Neural cell (in vitro differentiated cells): ENCODE measurements around the gene DIP2C. TPM values are rescaled to one million over a fixed set of nuclear protein-coding genes. Genes with fewer than 3 reads are reported as not detected.

Experiments used
- H2AFZ ChIP-seq: fragments of 200-600, 300-800 bp; sonication (generic), shearing (Covaris generic); 2 replicates; pipeline ENCODE4 v1.6.0; 2014; ENCODE audit warnings: low read depth, mild to moderate bottlenecking, antibody characterized with exemption, low read length, moderate library complexity
- H3F3A ChIP-seq: fragments of 200-600 bp; shearing (Covaris generic); 2 replicates; pipeline ENCODE4 v1.6.1; 2016; ENCODE audit warnings: mild to moderate bottlenecking, moderate library complexity, mixed read lengths, antibody characterized with exemption, low read length; ENCODE audit not compliant: insufficient read depth, poor library complexity, severe bottlenecking
- H3K27ac ChIP-seq: fragments of 200-600, 300-800 bp; sonication (generic), shearing (Covaris generic); 2 replicates; pipeline ENCODE4 v1.5.1; 2014; ENCODE audit warnings: mild to moderate bottlenecking, low read length, moderate library complexity
- H3K27me3 ChIP-seq: fragments of 300-800, 200-600 bp; sonication (generic), shearing (Covaris generic); 2 replicates; pipeline ENCODE4 v1.6.0; 2014; ENCODE audit warnings: mild to moderate bottlenecking, low read depth, low read length, moderate library complexity; ENCODE audit not compliant: insufficient read depth
- H3K36me3 ChIP-seq: fragments of 300-800, 200-600 bp; sonication (generic), shearing (Covaris generic); 2 replicates; pipeline ENCODE4 v1.5.1; 2014; ENCODE audit warnings: mild to moderate bottlenecking, antibody characterized with exemption, low read length, moderate library complexity; ENCODE audit not compliant: insufficient read depth
- H3K4me2 ChIP-seq: fragments of 300-800, 200-600 bp; sonication (generic), shearing (Covaris generic); 2 replicates; pipeline ENCODE4 v1.6.0; 2014; ENCODE audit warnings: mild to moderate bottlenecking, low read length
- H3K4me3 ChIP-seq: fragments of 300-800, 200-600 bp; sonication (generic), shearing (Covaris generic); 2 replicates; pipeline ENCODE4 v1.5.1; 2014; ENCODE audit warnings: mild to moderate bottlenecking, low read length, moderate library complexity
- H3K79me2 ChIP-seq: fragments of 200-600 bp; shearing (Covaris generic); replicated peaks from 2 replicates; pipeline ENCODE4 v1.6.0; 2014; ENCODE audit warnings: mild to moderate bottlenecking, low read length, moderate library complexity; ENCODE audit not compliant: insufficient read depth
- H3K9ac ChIP-seq: fragments of 300-800, 200-600 bp; sonication (generic), shearing (Covaris generic); 2 replicates; pipeline ENCODE4 v1.6.1; 2016; ENCODE audit warnings: mild to moderate bottlenecking, low read length, mixed read lengths
- H3K9me2 ChIP-seq: fragments of 200-600 bp; shearing (Covaris generic); 2 replicates; pipeline ENCODE4 v1.6.1; 2016; ENCODE audit warnings: mild to moderate bottlenecking, low read length, mixed read lengths; ENCODE audit not compliant: insufficient read depth
- H3K9me3 ChIP-seq: fragments of 200-600, 300-800 bp; sonication (generic), shearing (Covaris generic); 2 replicates; pipeline ENCODE4 v1.6.1; 2016; ENCODE audit warnings: mild to moderate bottlenecking, mixed run types, low read length, moderate library complexity, mixed read lengths
- H4K20me1 ChIP-seq: fragments of 200-600 bp; shearing (Covaris generic); 2 replicates; pipeline ENCODE4 v1.6.1; 2016; ENCODE audit warnings: mild to moderate bottlenecking, mixed run types; ENCODE audit not compliant: insufficient read depth
- EP300 ChIP-seq: fragments of 450-650 bp; conservative IDR thresholded peaks from 2 replicates; pipeline ENCODE4 v1.6.1; 2014; ENCODE audit warnings: antibody characterized with exemption, mild to moderate bottlenecking, moderate library complexity; ENCODE audit not compliant: poor library complexity, severe bottlenecking
- EZH2 ChIP-seq: fragments of 200-600, 300-800 bp; shearing (Covaris generic), sonication (generic); IDR thresholded peaks from 2 replicates; pipeline ENCODE4 v1.6.1; 2014; ENCODE audit warnings: antibody characterized with exemption, low read length, borderline replicate concordance, mild to moderate bottlenecking; ENCODE audit not compliant: insufficient read depth, poor library complexity, severe bottlenecking
- MXI1 ChIP-seq: fragments of 450-650 bp; conservative IDR thresholded peaks from 2 replicates; pipeline ENCODE4 v1.6.1; 2014; ENCODE audit warnings: antibody characterized with exemption, mild to moderate bottlenecking; ENCODE audit not compliant: poor library complexity, severe bottlenecking
- POLR2AphosphoS5 ChIP-seq: IDR thresholded peaks from 2 replicates; pipeline ENCODE4 v1.6.1; 2012
- RAD21 ChIP-seq: fragments of 450-650 bp; conservative IDR thresholded peaks from 2 replicates; pipeline ENCODE4 v1.6.1; 2014; ENCODE audit warnings: antibody characterized with exemption, mild to moderate bottlenecking, moderate library complexity
- SMC3 ChIP-seq: fragments of 450-650 bp; conservative IDR thresholded peaks from 2 replicates; pipeline ENCODE4 v1.6.1; 2014; ENCODE audit warnings: antibody characterized with exemption, mild to moderate bottlenecking, moderate library complexity; ENCODE audit not compliant: poor library complexity
- TAF1 ChIP-seq: IDR thresholded peaks from 2 replicates; pipeline ENCODE4 v1.6.1; 2012; ENCODE audit warnings: low read depth
- polyA plus RNA-seq: library from polyadenylated mRNA; depleted of rRNA; stranded (reverse); fragments of >200 nt; gene quantifications from 2 replicates; pipeline ENCODE4 v1.2.3, GENCODE V29; 2014
- TF ChIP-seq, protein P1 (sequence below): IDR thresholded peaks from 2 replicates; pipeline ENCODE4 v1.6.1; 2012; ENCODE audit warnings: borderline replicate concordance
- TF ChIP-seq, protein P2 (sequence below): fragments of 450-650 bp; IDR thresholded peaks from 2 replicates; pipeline ENCODE4 v1.5.1; 2014; ENCODE audit warnings: antibody characterized with exemption, mild to moderate bottlenecking, moderate library complexity; ENCODE audit not compliant: poor library complexity, severe bottlenecking

Gene DIP2C
- polyA plus RNA-seq, 1 donor from 2014 or later: 24.1 TPM

DNA sequence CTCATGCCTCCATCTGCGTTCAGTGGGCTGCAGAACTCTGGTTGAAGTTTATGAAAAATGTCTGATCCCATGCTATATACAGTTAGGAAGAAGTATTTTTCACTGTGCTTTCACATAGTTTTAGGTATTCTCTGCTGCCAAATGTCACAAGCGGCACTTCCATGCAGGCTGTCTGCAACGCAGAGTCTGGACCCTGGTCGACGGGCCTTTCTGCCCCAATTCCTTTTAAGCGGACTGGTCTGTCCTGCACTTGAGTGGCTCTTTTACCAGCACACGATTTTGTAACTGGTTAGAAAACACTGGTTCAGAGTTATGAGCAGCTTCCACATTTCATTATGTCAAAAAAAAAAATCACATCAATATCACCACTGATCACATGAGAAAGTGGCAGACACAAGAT, 143.0 kb downstream of the DIP2C start:
- Histone ChIP-seq H3K27ac (peak overlapping the region; percentile 70), H3K36me3 (no peaks in the 10 kb centered on the region), H4K20me1 (peaks cover 8% of the 10 kb centered on the region), H3K4me2 (peak overlapping the region; percentile 24), H2AFZ (no peak overlapping the region), H3K9ac (no peak overlapping the region), H3K27me3 (no peaks in the 10 kb centered on the region), H3F3A (peaks cover 4% of the 10 kb centered on the region), H3K79me2 (peaks cover 61% of the 10 kb centered on the region), H3K4me3 (peak overlapping the region; percentile 50), H3K9me3 (no peaks in the 10 kb centered on the region), H3K9me2 (no peaks in the 10 kb centered on the region)
- no peak for TF ChIP-seq EP300
- TF ChIP-seq, protein P1, sequence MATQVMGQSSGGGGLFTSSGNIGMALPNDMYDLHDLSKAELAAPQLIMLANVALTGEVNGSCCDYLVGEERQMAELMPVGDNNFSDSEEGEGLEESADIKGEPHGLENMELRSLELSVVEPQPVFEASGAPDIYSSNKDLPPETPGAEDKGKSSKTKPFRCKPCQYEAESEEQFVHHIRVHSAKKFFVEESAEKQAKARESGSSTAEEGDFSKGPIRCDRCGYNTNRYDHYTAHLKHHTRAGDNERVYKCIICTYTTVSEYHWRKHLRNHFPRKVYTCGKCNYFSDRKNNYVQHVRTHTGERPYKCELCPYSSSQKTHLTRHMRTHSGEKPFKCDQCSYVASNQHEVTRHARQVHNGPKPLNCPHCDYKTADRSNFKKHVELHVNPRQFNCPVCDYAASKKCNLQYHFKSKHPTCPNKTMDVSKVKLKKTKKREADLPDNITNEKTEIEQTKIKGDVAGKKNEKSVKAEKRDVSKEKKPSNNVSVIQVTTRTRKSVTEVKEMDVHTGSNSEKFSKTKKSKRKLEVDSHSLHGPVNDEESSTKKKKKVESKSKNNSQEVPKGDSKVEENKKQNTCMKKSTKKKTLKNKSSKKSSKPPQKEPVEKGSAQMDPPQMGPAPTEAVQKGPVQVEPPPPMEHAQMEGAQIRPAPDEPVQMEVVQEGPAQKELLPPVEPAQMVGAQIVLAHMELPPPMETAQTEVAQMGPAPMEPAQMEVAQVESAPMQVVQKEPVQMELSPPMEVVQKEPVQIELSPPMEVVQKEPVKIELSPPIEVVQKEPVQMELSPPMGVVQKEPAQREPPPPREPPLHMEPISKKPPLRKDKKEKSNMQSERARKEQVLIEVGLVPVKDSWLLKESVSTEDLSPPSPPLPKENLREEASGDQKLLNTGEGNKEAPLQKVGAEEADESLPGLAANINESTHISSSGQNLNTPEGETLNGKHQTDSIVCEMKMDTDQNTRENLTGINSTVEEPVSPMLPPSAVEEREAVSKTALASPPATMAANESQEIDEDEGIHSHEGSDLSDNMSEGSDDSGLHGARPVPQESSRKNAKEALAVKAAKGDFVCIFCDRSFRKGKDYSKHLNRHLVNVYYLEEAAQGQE: peak; percentile 0
- no peak for TF ChIP-seq MXI1

DNA sequence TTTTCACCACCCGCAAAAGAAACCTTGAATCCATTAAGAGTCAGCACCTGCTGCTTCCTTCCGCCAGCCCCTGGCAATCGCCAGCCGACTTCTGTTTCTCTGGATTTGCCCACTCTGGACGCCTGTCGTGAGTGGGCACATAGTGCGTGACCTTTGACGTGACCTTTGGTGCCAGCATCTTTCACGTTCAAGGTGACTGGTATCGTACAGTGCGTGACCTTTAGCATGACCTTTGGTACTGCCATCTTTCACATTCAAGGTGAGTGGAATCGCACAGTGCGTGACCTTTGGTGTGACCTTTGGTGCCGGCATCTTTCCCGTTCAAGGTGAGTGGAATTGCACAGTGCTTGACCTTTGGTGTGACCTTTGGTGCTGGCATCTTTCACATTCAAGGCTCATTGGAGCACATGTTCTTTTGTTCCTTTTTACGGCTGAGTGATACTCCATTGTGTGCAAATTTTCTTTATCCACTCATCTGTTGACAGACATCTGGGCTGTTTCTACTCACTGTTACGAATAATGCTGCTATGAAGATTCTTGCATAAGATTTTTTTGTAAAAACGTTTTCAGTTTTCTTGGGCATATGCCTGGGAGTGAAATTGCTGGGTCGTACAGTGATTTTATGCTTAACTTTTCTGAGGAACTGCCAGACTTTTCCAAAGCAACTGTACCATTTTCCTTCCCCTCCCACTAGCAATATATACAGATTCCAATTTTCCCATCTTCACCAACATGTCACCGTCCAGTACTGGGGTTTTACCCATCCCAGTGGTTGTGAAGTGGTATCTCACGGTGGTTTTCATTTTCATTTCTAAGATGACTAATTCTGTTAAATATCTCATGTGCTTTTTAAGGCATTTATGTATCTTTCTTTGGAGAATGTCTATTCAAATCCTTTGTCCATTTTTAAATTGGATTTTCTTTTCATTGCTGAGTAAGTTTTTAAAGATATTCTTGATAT, 145.3 kb downstream of the DIP2C start:
- Histone ChIP-seq H3K36me3 (no peaks in the 10 kb centered on the region), H3K9me2 (no peaks in the 10 kb centered on the region), H4K20me1 (peaks cover 8% of the 10 kb centered on the region), H2AFZ (no peak overlapping the region), H3F3A (peaks cover 4% of the 10 kb centered on the region), H3K27ac (no peak overlapping the region), H3K79me2 (peaks cover 60% of the 10 kb centered on the region), H3K27me3 (no peaks in the 10 kb centered on the region), H3K4me3 (no peak overlapping the region), H3K4me2 (no peak overlapping the region), H3K9ac (no peak overlapping the region), H3K9me3 (no peaks in the 10 kb centered on the region)
- TF ChIP-seq TAF1 (no peak), SMC3 (no peak), EZH2 (no peak), EP300 (no peak), POLR2AphosphoS5 (no peak), RAD21 (no peak), MXI1 (no peak)
- TF ChIP-seq, protein P2, sequence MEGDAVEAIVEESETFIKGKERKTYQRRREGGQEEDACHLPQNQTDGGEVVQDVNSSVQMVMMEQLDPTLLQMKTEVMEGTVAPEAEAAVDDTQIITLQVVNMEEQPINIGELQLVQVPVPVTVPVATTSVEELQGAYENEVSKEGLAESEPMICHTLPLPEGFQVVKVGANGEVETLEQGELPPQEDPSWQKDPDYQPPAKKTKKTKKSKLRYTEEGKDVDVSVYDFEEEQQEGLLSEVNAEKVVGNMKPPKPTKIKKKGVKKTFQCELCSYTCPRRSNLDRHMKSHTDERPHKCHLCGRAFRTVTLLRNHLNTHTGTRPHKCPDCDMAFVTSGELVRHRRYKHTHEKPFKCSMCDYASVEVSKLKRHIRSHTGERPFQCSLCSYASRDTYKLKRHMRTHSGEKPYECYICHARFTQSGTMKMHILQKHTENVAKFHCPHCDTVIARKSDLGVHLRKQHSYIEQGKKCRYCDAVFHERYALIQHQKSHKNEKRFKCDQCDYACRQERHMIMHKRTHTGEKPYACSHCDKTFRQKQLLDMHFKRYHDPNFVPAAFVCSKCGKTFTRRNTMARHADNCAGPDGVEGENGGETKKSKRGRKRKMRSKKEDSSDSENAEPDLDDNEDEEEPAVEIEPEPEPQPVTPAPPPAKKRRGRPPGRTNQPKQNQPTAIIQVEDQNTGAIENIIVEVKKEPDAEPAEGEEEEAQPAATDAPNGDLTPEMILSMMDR: no peak
- TF ChIP-seq, protein P1: no peak
